NCI-H2107 treated with DMSO at 0.1 percent for 48 hours (cell line): ENCODE data around the gene CCDC13.

Experiments used
- DNase-seq: peaks from one replicate; lab custom pipeline; 2025; ENCODE audit not compliant: unreplicated experiment; lab: John Stamatoyannopoulos, UW

The CCDC13 gene

DNA sequence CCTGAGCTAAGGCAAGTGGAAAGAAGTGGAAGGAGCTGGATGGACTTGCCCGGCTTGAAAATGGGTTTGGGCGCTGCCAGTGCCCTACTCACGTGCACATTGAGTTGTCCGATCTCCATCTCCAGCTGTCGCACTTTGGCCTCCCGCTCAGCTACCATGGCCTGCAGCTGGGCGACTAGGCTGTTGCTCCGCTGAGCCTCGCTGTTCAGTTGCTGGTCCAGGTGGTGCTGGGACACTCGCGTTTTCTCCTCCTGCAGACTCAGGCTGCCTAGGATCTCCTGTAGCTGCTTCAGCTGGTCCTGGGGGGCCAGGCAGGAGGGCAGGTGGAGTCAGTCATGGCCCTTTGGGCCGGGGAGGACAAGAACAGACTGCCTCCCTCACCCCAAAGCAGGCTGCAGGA is 37.4 kb downstream of the CCDC13 start:
- no peak for DNase-seq

DNA sequence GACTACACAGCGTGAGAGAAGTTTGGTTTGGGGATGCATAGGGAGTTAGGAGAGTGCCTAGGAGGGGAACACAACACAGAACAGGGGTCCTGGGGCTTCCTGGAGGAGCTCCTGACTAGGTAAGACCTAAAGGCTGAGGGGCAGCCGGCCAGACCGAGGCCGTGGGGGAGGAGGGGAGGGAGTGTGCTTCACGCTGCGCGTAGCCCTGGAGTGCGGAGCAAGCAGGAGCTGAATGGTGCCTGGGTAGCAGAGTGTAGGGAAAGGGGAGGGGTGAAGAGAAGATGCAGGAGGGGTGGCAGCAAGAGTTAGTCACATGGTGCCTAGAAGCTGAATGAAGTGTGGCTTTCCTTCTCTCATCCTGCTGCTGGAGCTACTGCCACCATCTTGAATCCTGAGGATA is 38.0 kb downstream of the CCDC13 start:
- DNase-seq: no peak

DNA sequence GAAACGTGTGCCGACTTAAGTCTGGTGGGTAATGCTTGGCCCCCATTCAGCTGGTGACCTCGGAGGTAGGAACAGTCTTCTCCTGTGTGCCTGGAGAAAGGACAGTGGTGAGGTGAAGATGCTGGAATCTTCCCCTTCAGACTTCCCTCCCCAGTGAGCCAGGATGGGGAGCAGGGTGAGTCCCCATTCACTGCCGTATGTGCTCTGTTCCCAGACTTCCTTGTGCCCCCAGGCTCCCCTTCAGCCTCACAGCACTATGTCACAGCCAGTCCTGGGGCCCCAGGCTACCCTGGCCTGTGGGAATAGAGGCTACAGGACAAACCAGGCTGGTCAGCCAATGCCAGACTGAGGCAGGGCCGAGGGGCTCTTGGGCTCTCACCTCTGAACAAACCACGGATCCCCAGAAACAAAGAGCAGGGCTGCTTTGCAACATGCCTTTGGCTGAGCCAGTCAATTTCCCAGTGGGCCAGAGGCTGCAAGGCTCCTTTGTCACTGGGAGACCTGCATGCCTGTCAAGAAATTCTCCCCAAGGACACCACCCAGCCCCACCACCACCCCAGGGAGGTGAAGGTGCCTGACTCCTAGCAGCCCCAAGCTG is 38.7 kb downstream of the CCDC13 start:
- DNase-seq: no peak

DNA sequence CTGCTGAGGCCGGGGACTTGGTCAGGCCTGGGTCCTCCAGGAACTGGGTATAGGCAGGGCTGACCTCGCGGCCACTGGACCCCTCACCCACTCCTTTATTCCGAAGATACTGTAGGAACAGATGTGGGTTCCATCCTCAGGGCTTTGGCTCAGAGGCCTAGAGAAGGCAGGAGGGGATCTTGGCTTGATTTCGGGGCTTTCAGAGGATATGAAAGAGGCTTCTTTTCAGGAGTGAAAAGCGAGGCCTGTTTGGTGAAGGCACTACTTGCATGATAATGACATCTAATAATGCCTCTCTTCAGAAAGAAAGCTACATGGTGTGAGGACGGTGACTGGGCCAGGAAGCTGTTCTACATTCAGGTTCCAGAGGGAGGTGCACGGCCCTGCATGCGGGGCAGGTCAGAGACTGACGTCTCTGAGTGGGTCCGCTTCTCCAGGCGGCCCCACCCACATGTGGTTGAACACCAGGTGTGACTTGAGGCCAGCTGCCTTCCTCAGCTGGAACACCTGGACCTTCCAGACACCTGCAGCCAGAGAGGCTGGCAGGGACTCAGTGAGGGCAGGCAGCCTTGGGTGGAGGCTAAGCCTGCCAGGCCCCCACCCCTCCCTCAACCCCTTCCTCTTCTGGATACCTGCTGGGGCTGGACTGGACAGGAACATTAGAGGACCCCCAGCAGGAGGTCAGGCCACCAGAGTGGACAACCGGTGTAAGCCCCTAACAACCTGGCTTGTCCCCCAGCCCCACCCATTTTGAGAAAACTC is 39.4 kb downstream of the CCDC13 start:
- DNase-seq: no peak

DNA sequence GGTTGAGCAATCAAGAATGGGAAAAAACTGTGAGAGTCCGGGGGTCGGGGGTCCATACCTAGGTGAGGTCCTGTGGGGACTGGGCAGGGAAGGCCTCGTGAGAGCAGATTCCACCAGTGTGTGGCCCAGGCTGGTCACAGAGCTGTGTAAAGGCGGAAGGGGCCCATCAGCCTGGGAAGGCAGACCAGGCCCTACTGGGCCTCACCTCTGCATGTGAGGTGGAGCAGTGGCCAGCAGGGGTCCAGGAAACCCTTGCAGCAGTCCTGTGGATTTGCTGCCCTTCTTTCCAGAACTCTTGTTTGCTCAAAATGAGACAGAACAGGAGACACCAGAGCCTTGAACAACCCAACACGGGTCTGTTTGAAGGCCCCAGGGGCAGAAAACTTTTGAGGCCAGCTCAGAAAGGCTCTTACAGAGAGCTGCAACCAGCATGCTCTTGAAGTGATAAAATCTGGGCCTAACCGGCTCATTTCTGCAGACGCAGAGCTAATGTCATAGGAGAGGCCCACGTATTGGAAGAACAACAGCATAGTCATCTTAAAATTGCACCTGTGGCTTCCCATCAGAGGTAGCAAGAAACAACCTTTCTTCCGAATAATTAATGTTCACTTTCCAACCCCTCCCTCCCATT is 40.1 kb downstream of the CCDC13 start:
- no peak for DNase-seq

DNA sequence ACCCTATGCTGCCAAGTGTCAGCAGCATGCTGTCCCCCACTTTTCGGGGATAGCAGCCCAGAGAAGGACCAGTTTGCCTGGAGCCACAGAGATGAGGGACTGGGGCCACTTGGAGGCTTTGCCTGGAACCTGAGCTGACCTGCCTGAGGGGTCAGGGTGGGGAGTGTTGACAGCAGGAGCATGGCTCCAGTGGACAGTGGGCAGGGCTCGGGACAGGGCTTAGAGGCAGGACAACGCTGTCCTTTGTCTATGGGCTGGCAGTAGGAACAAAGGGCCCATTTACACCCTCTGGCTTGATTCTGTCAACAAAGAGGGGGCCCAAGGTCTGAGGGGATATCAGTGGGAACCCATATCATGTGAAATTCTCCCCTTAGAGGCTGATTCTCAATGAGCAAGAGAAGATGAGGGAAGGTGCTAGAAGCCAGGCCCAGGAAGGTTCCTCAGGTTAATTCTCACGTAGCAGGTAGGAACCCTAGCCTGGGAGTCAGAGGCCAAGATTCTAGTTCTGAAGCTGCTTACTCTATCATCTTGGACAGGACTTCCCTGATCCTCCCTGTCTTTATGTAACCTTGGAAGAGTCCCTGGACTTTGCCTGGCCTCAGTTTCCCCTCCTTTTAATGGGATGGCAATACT is 40.7 kb downstream of the CCDC13 start:
- no peak for DNase-seq

- no peak for DNase-seq
These were observed 41.4 kb downstream of the CCDC13 start for GRCh38 chr3:42731476-42732195.

- no peak for DNase-seq
These were observed 42.2 kb downstream of the CCDC13 start for GRCh38 chr3:42730706-42731420.

DNA sequence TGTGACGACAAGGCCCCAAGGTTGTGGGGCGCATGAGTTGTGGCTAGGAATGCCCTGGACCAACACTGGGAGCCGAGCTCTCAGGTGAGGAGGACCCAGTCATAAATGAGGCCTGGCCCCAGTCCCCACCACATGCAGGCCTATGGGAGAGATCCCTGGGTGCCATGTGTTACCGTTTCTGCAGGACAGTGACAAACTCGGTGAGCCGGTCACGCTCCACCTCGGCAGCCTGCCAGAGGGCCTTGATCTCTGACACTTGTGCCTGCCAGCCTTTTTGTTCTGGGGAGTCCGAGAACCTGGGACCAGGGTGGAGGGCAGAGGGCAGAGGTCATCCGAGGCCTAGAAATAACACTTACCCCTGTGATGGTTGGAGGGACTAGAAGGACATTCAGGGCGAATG is 42.8 kb downstream of the CCDC13 start:
- DNase-seq: no peak

- DNase-seq: no peak
These were observed 43.5 kb downstream of the CCDC13 start for GRCh38 chr3:42729404-42730145.

DNA sequence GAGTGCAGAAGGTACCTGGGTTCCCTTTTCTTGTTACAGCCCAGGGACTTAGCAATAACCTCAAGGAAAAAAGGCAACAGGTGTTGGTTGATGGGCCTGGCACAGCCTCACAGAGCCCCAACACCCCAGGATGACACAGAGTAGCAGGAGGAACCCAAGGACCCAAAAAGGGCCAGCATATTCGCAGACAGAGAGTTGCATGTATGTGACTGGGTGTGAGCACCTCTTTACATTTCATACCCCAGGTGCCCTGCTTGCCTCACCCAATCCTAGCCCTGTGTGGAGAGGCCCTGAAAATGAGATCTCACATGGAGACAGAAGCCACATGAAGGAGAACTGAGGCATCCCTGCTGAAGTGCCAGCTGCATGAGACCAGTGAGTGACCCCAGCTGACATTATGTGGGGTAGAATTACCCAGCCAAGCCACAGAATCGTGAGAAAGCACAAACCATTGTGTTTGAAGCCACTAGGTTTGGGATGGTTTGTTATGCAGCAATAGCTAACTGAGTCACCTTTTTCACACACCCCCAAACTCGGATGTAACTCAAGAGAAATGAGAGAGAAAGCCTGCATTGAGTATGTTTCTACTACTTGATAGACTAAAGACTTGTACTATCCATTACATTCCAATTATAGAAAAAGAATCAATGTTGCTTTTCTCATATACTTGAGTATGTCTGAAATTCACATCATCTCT is 44.2 kb downstream of the CCDC13 start:
- no peak for DNase-seq

DNA sequence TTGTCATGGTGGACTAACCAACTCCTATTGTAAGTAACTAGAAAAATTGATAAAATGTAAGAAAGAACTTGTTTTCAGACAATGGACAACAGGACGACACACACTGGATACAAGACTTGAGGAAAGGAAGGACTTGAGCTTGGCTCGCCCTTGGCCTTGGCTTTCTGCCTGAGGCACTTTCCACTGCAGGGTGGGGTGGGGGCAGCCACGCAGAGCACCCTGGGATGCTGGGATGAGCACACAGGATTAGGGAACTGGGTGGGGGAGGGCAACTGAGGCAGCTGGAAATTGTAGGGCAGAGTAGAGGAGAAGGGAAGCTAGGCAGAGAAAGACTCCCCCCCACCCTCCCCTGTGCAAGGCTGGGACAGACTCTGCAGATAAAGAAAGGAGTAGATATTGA is 45.0 kb downstream of the CCDC13 start:
- no peak for DNase-seq

GRCh38 chr3:42725454-42725853 is 47.6 kb downstream of the CCDC13 start:
- DNase-seq: no peak

DNA sequence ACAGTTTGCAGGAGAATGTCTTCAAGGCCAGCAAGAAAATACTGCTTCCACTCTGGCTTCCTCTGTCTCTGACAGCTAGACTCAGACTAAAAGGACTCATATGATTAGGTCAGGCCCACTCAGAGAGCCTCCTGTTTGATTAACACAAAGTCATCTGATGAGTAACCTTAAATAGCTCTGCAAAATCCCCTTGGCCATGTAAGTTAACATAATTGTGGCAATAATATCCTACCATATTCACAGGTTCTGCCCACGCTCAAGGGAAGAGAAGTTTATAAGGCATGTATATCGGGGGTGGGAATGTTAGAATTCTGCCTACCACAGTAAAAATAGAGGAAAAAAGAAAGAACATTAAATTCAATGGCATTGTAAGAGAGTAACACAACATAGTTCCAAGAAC is 49.8 kb downstream of the CCDC13 start:
- no peak for DNase-seq
